Activated effector memory CD4-positive, alpha-beta T cell treated with anti-CD3 and anti-CD28 coated beads, Interleukin-2, amount 50 U/mL, for 16 hours (primary cell): ENCODE data around the gene EIF3D.
"Not testable (repeated sequence)": the region's sequence is repeated elsewhere in the genome, so short reads cannot be mapped to it uniquely, and the experiment has no call there.

Source experiments
- DNase-seq: peaks from one replicate; pipeline ENCODE4 v3.0.0-alpha.2; 2020

The EIF3D gene

DNA sequence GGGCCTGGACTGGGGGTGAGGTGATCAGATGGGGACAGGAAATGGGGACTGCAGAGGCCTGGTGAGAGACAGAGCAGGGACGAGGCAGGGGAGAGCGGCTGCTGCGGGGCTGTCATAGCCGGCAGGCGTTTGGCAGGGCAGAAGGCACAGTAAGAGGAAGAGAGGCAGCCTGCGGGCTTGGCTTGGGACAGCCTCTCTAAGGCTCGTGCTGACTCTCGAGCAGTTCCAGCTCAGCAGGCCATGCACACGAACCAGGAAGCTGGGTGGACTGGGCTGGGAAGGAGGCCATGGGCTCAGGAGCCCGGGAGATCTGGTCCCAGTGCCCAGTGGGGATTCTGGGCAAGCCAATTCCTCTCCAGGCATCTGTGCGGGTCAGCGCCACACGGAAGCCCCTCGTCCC, 19.6 kb upstream of the EIF3D start:
- no peak for DNase-seq

DNA sequence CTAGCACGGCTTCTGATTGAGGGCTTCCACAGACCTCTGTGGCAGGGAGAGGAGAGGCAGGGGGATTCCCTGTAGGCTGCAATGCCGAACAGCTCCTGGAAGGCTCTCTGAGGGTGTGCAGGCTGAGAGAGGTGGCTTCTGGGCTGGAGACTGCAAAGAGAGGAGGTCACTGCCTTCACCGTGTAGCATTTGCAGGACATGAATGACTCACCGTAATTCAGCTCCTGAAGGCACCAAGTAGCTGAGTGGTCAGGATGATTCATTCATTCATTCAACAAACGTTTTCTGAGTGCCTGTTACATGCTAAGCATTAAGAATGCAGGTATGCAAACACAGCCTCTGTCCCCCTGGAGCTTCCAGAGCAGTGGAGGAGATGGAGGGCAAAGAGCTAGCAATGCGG, 18.0 kb upstream of the EIF3D start:
- DNase-seq, result no peak

DNA sequence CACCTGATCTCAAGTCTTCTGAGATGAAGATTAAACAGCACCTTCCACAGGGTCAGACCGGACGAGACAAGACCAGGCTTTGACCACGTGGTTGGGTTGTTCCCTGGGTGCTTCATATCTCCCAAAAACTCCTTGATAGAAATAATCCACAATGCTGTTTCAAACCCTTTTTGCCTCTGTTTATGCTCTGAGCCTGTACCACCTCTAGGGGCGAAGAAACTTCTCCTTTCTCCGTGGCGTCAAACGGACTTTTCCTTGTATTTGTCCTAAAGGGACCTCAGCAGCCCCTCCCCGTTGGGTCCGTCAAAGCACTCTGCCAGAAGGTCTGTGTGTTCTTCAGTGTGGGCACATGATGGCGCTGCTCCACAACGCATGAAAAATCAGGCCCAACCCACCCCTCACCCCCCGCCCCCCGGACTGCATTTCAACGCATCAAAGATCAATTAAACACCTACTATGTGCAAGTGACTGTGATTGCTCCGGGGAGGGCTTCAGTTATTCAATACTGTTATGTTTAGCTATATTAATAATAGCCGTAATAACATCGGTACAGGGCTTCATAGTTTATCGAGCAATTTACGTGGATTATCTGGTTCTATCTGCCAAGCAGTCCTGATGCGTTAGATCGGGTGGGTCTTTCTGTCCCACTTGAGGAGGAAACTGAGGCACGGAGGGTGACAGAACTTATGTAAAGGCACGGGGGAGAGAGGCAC, 17.3 kb upstream of the EIF3D start:
- peak; percentile 66 for DNase-seq

DNA sequence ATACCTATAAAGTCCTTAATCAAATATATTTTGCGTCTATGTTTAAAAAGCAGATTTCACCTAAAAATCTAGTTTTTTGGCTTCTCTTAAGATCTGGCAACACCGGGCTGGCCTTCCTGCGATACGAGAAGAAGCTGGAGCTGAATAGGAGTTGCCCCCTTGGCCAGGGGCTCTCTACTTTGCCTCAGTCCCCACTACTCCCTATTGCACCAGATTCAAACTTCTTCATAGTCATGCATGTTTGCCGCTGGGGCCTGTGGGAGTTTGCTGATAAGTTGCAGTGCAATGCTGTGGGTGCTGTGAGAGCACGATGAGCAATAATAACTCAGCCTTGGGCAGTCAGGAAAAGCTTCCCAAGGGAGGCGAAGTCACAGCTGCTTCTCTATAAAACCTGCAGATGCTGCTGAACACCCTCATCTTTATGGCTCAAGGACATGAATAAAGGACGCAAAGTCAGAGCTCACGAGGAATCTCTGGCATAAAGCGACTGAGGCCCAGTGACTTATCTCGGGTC, 15.2 kb upstream of the EIF3D start:
- no peak for DNase-seq

DNA sequence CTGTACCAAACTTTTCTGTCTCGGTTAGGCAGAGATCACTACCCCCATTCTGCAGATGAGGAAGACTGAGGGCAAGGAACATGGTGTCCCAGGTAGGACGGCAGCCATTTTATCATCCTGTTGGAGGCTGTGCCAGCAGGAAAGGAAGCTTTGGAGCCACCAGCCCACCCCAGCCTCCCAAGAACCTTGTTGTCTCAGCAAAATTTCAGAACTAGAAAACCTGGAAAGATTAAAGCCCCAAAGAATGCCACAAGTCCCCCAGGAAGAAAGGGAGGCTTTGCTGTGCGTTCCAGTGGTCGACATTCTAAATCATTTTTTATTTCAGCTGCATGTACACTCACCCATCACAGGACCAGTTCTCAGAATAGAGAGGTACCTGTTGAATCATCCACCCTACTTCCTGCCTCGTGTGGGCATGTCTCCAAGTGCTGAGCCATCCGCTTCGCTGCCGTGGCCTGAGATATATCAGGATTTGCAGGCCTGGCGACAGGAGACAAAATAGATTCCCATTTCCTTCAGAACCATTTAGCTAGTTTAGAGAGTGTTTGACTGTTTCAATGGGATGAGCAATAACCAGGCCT, 13.0 kb upstream of the EIF3D start:
- DNase-seq, result peak; percentile 74

DNA sequence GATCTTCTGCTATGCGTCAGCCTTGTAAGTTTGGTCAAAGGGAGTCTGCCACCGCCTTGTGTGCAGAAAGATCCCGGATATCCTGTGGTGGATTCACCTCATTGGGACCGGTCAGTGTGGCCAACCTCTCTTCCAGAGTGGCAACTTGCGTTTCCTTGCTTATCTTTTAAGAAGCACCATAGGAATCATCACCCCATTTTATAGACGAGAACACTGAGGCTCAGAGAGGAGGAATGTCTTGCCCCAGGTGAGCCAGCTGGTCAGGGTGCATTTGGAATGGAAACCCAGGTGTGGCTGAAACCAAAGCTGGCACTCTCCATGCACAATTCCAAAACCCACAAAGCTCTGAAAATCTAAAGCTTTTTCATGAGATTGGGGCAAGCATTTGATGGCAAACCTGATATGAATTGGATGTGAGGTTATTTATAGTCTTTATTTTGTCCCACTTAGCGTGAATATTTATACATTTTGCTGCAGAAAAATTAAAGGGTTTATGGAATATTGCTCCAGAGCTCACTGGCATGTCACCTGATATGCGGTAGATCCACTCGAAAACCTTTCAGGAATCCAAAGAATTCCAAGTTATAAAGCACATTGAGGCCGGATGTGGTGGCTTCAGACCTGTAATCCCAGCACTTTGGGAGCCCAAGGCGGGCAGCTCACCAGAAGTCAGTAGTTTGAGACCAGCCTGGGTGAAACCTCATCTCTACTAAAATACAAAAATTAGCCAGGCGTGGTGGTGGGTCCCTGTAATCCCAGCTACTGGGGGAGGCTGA, 12.1 kb upstream of the EIF3D start:
- no peak for DNase-seq

DNA sequence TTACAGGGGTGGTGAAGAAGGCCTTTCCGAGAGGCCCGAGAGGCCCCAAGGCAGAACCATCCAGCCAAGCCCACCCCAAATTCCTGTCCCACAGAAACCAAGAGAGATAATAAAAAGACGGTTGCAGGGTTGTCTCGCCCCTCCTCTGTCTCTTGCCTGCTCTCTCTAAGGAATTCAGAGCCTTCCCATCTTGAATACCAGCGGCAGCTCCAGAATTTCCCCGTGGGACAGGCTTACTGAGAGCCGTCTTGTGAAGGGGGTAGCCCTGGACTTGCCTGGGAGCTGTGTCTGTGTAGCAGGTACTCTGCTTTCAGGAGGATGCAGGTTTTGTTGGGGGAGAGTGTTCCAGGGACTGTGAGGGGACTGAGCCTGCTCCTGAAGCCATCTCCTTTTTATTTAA, 9.6 kb upstream of the EIF3D start:
- DNase-seq, result no peak

DNA sequence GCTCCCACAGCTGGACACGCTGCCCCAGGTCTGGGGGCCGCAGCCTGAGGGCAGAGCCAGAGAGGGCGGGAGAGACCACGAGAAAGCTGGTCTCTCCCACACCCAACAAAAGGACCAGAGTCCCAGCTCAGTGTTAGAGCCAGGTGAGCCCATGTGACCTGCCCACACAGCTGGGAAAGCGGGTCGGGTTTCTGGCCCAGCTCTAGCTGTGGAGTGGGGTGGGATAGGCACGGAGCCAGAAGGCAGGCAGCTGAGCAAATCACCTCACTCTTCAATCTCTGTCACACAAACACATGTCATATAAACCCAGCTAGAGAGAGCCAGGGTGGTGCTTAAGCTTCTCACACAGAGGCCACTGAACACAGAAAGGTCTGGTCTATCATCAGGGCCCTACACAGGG, 7.8 kb upstream of the EIF3D start:
- no peak for DNase-seq

DNA sequence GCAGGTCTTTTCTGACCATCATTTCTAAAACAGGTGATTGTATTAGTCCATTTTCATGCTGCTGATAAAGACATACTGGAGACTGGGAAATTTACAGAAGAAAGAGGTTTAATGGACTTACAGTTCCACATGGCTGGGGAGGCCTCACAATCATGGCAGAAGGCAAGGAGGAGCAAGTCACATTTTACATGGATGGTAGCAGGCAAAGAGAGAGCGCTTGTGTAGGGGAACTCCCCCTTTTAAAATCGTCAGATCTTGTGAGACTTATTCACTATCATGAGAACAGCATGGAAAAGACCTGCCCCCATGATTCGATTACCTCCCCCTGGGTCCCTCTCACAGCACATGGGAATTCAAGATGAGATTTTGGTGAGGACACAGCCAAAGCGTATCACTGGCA, 4.4 kb upstream of the EIF3D start:
- DNase-seq, result not testable (repeated sequence)

DNA sequence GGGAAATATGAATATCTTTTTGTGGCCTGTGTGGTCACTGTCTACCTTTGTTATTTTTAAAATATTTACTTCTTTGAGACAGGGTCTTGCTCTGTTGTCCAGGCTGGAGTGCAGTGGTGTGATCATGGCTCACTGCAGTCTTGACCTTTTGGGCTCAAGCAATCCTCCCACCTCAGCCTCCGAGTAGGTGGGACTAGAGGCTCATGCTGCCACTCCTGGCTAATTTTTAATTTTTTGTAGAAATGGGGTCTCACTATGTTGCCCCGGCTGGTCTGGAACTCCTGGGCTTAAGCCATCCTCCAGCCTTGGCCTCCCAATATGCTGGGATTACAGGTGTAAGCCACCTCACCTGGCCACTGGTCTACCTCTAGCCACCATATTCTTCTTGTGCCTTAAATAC, 3.5 kb upstream of the EIF3D start:
- no peak for DNase-seq

DNA sequence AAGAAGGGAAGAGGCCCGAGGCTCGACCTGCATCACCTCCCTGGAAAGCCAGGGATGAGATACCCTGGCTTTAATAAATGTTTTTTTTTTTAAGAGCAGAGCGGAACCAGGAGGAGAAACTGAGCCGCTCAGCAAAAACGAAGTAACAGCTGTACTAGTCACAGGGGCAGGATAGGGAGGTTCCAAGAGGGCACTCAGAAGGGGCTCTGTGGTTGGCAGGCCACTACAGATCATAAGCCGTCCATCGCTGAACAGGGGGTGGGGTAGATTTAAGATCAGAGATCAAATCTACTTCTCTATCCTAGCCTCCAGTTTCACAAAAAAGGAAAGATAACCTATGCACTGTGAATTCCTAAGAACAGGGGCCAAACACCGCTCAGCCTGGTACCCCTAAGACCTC, 625 bp downstream of the EIF3D start:
- DNase-seq, result peak; percentile 66

DNA sequence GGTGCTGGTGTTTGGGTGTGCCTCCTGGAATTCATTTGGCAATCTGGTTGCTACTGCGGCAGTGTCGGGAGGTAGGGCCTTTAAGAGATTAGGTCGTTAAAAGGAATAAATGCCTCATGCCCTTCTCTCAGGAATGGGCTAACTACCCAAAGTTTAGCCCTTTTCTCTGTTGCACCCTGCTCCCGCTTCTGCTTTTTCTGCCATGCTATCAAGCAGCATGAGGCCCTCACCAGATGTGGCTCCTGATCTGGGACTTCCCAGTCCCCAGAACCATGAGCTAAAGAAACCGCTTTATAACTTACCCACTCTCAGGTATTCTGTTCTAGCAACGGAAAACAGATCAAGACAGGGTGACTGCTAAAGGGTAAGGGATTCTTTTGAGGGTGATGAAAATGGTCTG, 6.3 kb downstream of the EIF3D start:
- no peak for DNase-seq

DNA sequence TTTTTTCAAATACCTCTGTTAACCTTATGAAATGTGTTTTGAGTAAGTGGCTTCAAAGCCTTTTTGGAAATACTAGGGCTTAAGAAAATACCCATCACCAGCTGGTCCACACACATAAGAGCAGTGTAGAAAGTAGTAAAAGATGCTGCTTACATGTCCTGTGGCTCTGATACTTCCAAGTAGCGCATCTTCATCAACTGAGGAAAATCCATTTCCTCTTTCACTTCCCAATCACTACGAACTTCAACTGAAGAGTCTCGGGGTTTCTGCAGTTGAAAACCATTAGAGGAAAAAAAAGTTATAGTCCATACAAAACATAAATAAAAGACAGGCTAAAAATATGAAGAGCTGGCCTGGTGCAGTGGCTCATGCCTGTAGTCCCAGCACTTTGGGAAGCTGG, 8.5 kb downstream of the EIF3D start:
- no peak for DNase-seq

DNA sequence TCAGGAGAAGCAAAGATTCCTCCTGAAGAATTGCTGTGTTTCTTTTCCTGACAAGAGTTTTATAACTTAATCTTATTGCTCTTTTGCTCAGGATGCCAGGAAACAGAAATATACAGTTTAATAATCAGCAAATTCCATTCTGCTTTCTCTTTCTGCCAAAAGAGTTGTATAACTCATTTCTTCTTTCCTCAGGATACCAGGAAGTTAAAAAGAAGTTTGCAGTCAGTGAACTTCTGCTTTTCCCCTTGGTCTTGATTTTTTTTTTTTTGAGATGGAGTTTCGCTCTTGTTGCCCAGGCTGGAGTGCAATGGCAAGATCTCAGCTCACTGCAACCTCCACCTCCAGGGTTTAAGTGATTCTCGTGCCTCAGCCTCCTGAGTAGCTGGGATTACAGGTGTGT, 9.1 kb downstream of the EIF3D start:
- DNase-seq, result not testable (repeated sequence)

DNA sequence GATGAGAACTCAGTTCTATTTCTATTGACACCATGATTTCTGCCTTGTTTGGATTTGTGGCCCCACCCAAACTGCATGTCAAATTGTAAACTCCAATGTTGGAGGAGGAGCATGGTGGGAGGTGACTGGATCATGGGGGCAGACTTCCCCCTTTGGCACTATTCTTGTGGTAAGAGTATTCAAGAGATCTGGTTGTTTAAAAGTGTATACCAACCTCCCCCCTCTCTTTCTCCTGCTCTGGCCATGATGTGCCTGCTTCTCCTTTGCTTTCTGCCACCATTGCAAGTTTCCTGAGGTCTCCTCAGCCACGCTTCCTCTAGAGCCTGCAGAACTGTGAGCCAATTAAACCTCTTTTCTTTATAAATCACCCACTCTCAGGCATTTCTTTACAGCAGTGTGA, 14.2 kb downstream of the EIF3D start:
- DNase-seq, result no peak

DNA sequence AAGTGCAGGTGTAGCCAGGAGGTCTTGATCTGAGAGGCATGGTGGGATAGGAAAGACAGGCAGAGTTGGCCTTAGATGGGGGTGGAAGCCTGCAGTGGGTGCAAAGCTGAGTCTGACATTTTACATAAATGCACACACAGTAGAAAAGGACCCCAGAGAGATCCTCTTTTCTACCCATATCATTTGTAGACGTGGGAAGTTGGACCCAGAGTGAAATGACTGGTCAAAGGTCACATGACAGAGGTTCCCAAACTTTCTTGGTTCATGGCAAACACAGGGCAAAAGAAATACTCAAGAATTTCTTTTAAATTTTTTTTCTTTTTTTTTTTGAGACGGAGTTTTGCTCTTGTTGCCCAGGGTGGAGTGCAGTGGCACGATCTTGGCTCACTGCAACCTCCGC, 16.0 kb downstream of the EIF3D start:
- no peak for DNase-seq

DNA sequence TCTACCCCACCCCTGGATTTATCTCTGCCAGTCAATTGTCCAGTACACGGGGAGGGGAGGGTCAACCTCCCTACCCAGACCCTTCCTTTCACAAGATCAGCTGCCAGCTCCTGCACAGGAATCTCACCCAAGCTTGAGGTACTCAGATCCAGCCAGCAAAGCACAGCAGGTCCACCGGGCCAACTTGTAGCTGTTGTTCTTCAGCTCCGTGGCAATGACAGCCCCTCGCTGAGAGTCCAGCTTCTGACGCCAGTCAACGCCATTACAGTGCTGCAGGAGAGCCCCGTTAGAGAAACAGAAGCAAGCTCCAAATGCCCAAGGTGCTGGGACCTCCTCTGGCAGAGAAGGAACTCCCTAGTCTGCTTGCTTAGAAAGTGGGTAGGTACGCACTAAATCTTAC, 16.6 kb downstream of the EIF3D start:
- no peak for DNase-seq

DNA sequence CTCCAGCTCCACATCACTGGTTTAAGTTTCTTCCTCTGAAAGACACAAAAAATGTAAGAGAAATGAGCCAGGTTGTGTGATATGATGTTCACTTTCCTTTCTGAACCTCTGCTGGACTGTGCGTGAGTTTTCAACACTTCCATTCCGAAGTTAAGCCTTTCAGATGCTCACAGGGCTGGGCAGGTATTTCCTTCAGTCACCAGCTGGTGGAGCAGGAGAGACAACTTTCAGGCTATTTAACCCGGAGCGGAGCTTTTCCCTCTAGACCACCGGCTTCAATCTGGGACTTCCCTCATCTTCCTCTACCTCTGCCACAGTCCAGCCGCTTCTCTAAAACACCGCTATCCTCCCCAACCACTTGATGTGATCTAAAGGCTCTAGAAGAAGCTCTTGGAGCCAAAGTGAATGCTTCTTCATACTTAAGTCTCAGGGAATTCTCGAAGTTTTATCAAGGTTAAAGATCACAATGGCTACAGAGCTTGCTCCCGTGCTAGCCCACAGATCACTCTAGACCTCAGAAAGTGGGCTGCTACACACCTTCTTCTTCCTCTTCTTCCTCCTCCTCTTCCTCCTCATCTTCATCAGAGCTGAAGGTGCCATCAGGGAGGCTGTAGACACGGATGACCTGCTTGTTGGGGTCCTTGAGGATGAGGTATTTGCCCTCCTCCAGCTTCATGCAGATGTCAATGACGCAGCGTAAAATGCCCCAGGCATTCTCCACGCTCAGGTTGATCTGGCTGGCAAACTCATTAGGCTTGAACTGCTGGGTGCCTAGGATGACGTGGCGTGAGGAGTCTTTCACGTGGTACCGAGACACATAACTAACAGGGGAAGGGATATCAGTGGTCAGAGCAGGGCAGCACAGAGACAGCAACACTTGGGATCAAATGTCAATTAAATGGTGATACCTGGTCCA, 17.7 kb downstream of the EIF3D start:
- DNase-seq, result peak; percentile 68

DNA sequence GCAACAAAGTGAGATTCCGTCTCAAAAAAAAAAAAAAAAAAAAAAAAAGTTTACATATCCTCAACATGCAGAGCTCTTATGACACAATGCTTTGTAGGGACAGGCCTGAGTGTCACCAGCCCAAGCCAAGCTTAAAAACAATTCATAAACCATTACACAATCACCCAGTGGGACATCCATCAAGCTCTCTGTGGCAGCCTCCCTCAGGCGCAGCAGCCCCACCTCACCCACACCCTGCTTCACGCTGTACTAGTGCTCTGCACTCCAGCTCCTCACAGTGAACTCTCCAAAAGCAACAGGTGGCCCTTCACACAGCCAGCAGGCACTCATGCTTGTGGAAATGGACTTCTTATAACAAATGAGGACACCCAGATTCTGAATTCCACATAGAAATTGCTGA, 18.6 kb downstream of the EIF3D start:
- DNase-seq, result no peak

DNA sequence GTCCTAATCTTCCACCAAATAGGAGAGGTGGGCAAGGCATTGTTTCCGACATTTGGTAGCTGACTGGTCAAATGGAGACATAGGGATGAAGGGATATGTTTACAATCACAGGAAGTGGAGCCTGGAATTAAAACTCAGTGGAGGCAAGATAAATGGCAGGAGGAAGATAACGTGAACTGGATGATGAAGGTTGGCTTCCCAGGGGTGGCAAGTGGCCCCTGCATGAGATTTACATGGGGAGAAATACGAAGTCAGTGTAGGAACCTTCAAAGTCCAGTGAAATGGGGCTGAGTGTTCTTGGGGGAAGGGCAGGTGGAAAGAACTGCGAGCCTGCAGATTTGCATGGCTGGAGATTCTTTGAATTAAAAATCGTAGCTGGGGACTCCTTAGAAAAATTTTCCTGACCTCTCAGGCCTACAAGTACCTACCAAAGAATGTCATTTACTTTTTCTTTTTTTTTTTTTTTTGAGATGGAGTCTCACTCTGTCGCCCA, 21.4 kb downstream of the EIF3D start:
- no peak for DNase-seq

DNA sequence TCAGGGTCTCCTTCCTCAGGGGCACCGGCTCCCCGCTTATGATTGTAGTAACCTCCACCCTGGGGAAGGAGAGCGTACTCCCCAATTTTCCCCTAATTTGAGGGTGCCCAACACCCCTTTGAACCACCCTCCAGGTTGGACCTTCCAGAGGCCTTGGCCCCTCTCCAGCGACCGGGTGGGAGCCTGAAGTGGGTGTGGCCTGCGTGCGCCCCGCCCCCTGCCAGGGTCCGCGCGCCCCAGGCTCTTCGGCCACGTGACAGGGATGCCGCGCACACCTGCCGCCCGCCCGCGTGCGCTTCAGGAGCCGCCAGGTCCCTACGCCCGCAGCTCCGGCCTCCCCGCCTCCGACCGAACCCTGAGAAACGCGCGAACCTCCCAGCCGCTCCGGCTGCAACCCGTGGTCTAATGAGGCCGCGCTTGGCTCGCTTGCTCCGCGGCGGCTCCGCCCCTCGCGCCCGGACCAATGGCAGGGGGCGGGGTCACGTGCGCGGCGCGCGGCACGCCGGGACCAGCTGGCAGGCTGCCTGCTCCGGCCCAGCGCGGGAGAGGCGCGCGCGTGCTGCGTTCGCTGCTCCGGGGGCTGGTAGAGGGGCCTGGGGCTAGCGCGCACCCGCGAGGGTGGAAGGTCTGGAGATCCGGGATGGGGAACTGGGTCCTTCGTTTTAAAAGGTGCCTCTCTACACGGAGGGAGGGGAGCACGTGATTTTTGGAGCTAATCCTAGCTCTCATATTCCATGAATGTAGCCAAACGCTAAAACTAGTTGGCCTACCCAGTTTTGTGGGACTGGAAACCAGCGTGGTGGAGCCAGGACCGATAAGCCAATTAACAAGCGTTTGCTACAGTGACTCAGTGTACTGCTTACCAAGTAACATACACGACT, 22.1 kb downstream of the EIF3D start, which contains the start of gene FOXRED2:
FOXRED2 (minus strand) TSS at position 404 of the 881 bp plus-strand sequence. CDS start 618 bp downstream, outside the sequence.
- DNase-seq, result peak; percentile 95
